ENCODE measurements around the gene UBR4.

UBR4 gene

GRCh38 chr1:19042675-19043578 is 167.1 kb downstream of the UBR4 start:
- H3K4me3 ChIP-seq (replicated peaks; ENCODE audit: low read depth, low read length), result no peak overlapping the region
- DNase-seq (ENCODE audit: extremely low read depth, low read depth), result no peak
- no peak for TF ChIP-seq CTCF (IDR thresholded peaks at IDR 0.05; ENCODE audit: low read depth, low read length, missing control alignments)

- no peak overlapping the region for H3K4me3 ChIP-seq (replicated peaks; ENCODE audit: low read depth, low read length)
- TF ChIP-seq CTCF (IDR thresholded peaks at IDR 0.05; ENCODE audit: low read depth, low read length, missing control alignments), result no peak
- no peak for DNase-seq (ENCODE audit: extremely low read depth, low read depth)
These were observed 169.9 kb downstream of the UBR4 start for GRCh38 chr1:19040010-19040680.

DNA sequence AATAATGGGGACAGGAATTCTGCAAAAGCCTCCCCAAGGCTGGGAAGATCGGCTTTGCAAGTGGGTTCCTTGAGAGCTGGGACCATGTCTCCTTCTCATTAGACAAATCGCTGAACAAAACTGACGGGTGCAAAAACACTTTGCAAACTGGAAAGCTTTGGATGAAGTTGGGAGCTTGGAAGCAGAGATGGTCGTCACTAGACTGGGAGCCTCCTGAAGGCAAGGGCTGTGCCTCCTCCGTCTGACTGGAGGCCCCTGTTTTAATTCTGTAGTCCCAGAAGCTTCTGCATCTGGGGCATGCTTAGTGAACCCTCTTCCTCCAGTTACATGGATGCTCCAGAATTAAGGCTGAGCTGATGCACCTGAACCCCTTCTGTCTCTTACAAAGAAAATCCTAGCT is 171.3 kb downstream of the UBR4 start:
- no peak for TF ChIP-seq CTCF (IDR thresholded peaks at IDR 0.05; ENCODE audit: low read depth, low read length, missing control alignments)
- DNase-seq (ENCODE audit: extremely low read depth, low read depth), result no peak
- no peak overlapping the region for H3K4me3 ChIP-seq (replicated peaks; ENCODE audit: low read depth, low read length)

DNA sequence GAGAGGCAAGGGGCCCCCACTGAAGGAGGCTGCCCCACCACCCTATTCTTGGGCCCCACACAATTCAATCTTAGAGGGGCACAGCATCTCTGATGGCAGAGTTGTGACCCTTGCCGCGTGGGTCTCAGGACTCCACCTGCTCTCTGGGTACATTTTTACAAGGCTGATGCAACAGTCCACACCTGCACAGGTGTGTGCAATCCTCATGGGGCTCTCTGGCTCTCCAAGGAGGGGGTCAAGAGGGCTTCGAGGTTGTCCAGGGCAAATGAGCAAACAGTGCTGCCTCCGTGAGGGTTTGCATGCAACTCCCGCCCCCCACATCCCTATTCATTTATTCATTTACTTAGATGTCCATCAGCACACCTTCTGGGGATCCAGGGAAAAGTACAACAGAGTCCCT is 172.0 kb downstream of the UBR4 start:
- TF ChIP-seq CTCF (IDR thresholded peaks at IDR 0.05; ENCODE audit: low read depth, low read length, missing control alignments), result no peak
- DNase-seq (ENCODE audit: extremely low read depth, low read depth), result no peak
- H3K4me3 ChIP-seq (replicated peaks; ENCODE audit: low read depth, low read length), result no peak overlapping the region

- H3K4me3 ChIP-seq (replicated peaks; ENCODE audit: low read depth, low read length), result no peak overlapping the region
- DNase-seq (ENCODE audit: extremely low read depth, low read depth), result no peak
- TF ChIP-seq CTCF (IDR thresholded peaks at IDR 0.05; ENCODE audit: low read depth, low read length, missing control alignments), result no peak
These were observed 172.4 kb downstream of the UBR4 start for GRCh38 chr1:19037659-19038058.

DNA sequence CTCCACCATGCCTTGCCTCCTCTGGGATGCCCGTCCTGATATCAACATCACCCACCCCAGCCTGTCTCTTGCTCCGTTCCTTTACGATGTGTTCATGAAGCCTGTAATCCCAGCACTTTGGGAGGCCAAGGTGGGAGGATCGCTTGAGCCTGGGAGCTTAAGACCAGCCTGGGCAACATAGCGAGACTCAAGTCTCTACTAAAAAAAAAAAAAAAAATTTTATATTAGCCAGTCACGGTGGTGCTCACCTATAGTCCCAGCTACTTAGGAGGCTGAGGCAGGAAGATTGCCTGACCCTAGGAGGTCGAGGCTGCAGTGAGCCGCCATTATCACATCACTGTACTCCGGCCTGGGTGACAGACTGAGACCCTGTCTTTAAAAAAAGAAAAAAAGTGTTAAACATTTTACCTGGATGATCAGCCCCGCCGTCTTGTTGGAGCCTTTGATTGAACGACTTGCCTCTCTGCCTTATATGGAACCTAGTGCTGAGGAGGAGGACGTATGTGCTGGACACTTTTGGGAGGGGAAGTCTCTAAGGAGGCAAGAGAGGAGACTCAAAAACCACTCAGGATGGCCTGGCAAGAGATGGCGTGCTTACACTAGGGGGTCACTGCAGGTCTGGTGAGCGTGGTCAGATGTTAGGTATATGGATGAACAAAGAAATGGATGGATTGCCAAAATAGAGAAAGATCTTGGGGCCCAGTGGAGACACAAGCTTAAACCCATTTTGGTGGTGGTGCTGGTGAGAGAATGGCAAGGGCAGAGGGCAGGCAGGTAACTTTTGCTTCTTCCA is 173.1 kb downstream of the UBR4 start:
- TF ChIP-seq CTCF (IDR thresholded peaks at IDR 0.05; ENCODE audit: low read depth, low read length, missing control alignments), result no peak
- no peak overlapping the region for H3K4me3 ChIP-seq (replicated peaks; ENCODE audit: low read depth, low read length)
- no peak for DNase-seq (ENCODE audit: extremely low read depth, low read depth)
